AG04449 (cell line): Measurements from ENCODE around the gene MBNL1.

ENCODE experiments used
- CTCF ChIA-PET: fragments of 350-600 bp; formaldehyde crosslinking; extraction: SDS; loops from one replicate; lab custom pipeline; 2021; ENCODE audit warnings: antibody characterized with exemption; lab: Yijun Ruan, JAX
- POLR2A ChIA-PET: fragments of 400-600, 350-600 bp; formaldehyde crosslinking; extraction: SDS; loops from one replicate; lab custom pipeline; 2020; ENCODE audit warnings: antibody characterized with exemption, inconsistent platforms; lab: Yijun Ruan, JAX
- DNase-seq: peaks from one replicate; pipeline ENCODE4 v3.0.0-alpha.2; 2010; ENCODE audit warnings: low read depth, low spot score
- H3K4me3 ChIP-seq: 2 replicates; pipeline ENCODE4 v1.5.1; 2011; ENCODE audit warnings: low read depth, mild to moderate bottlenecking, control low read depth, low read length
- CTCF ChIP-seq: IDR thresholded peaks from one replicate; pipeline ENCODE4 v1.5.1; 2011; ENCODE audit warnings: mild to moderate bottlenecking, moderate library complexity, low read length, control low read depth, inconsistent platforms; ENCODE audit not compliant: insufficient read depth; ENCODE audit errors: missing control alignments

The MBNL1 gene

GRCh38 chr3:152346740-152347139 is 78.0 kb downstream of the MBNL1 start:
- no peak overlapping the region for H3K4me3 ChIP-seq
- CTCF ChIA-PET = no interaction called here
- POLR2A ChIA-PET = no interaction called here
- DNase-seq = no peak
- no peak for TF ChIP-seq CTCF

- no peak for TF ChIP-seq CTCF
- ChIA-PET CTCF (no interaction called here), POLR2A (no interaction called here)
- H3K4me3 ChIP-seq = no peak overlapping the region
- DNase-seq = no peak
These were observed 79.9 kb downstream of the MBNL1 start for GRCh38 chr3:152348436-152349177.

- ChIA-PET POLR2A (no interaction called here), CTCF (no interaction called here)
- TF ChIP-seq CTCF = no peak
- no peak overlapping the region for H3K4me3 ChIP-seq
- no peak for DNase-seq
These were observed 80.7 kb downstream of the MBNL1 start for GRCh38 chr3:152349392-152349791.

- ChIA-PET POLR2A (no interaction called here), CTCF (no interaction called here)
- H3K4me3 ChIP-seq = no peak overlapping the region
- no peak for TF ChIP-seq CTCF
- no peak for DNase-seq
These were observed 81.4 kb downstream of the MBNL1 start for GRCh38 chr3:152350139-152350538.

- DNase-seq = no peak
- H3K4me3 ChIP-seq = no peak overlapping the region
- CTCF ChIA-PET = interaction anchor here (1.4 kb wide), 1 partner anchor 278 kb away, joined by 3 read pairs; no protein-coding TSS in a partner anchor
- POLR2A ChIA-PET = no interaction called here
- no peak for TF ChIP-seq CTCF
These were observed 82.0 kb downstream of the MBNL1 start for GRCh38 chr3:152350776-152351175.

- no peak overlapping the region for H3K4me3 ChIP-seq
- DNase-seq = no peak
These were observed 83.8 kb downstream of the MBNL1 start for GRCh38 chr3:152352554-152352953.

More at GRCh38 chr3:152352554-152352953, 83.8 kb downstream of the MBNL1 start:
- TF ChIP-seq CTCF = no peak
- ChIA-PET CTCF (no interaction called here), POLR2A (interaction anchor here (0.8 kb wide), 1 partner anchor 11 kb away, joined by 3 read pairs; no protein-coding TSS in a partner anchor)
